GM12892 (cell line): Measurements from ENCODE around the gene TWF2.

Experiments used
- DNase-seq: peaks from one replicate; pipeline ENCODE4 v3.0.0; 2011; ENCODE audit not compliant: insufficient read length
- FAIRE-seq: peaks from 2 replicates; lab custom pipeline; 2011; peaks lifted over from hg19 to GRCh38; lab: Jason Lieb, UNC
- POLR2A ChIP-seq: IDR thresholded peaks from 2 replicates; pipeline ENCODE4 v1.6.1; 2011; ENCODE audit warnings: low read depth, low read length, control low read depth
- POLR2AphosphoS5 ChIP-seq: IDR thresholded peaks from 2 replicates; pipeline ENCODE4 v1.6.1; 2011; ENCODE audit warnings: low read depth, low read length, control low read depth
- TAF1 ChIP-seq: IDR thresholded peaks from 2 replicates; pipeline ENCODE4 v1.6.1; 2011; ENCODE audit warnings: low read depth, mild to moderate bottlenecking, control low read depth, low read length, borderline replicate concordance

Gene TWF2

GRCh38 chr3:52227117-52227516 is 11.8 kb downstream of the TWF2 start:
- TF ChIP-seq TAF1 (no peak), POLR2A (no peak), POLR2AphosphoS5 (no peak)
- FAIRE-seq = peak; percentile 27
- DNase-seq = no peak

GRCh38 chr3:52226229-52226817 is 12.6 kb downstream of the TWF2 start:
- TF ChIP-seq POLR2A (no peak), POLR2AphosphoS5 (no peak), TAF1 (no peak)
- FAIRE-seq (peak; percentile 77), DNase-seq (no peak)

- FAIRE-seq = peak; percentile 98
- peak; percentile 69 for DNase-seq
- peak; percentile 67; the same call in 1 of the 2 replicates for TF ChIP-seq POLR2AphosphoS5
- TF ChIP-seq TAF1 = peak; percentile 47; the same call in 1 of the 2 replicates
- TF ChIP-seq POLR2A = peak; percentile 65
Measured at GRCh38 chr3:52225452-52226228, 13.3 kb downstream of the TWF2 start, which contains the start of gene TLR9. TLR9 (minus strand) TSS chr3:52225645; CDS start chr3:52225529, 116 bp downstream.

- DNase-seq = no peak
- TF ChIP-seq POLR2AphosphoS5 = no peak
- FAIRE-seq = no peak
Measured at GRCh38 chr3:52223449-52224408, 15.2 kb downstream of the TWF2 start.

GRCh38 chr3:52222319-52223221 is 16.4 kb downstream of the TWF2 start:
- DNase-seq (no peak), FAIRE-seq (no peak)
- TF ChIP-seq POLR2A (no peak), POLR2AphosphoS5 (no peak), TAF1 (no peak)

GRCh38 chr3:52221563-52222318 is 17.2 kb downstream of the TWF2 start:
- FAIRE-seq (no peak), DNase-seq (no peak)
- no peak for TF ChIP-seq TAF1
- TF ChIP-seq POLR2AphosphoS5 = no peak
- no peak for TF ChIP-seq POLR2A

GRCh38 chr3:52221141-52221562 is 17.8 kb downstream of the TWF2 start:
- DNase-seq = no peak
- TF ChIP-seq TAF1 (no peak), POLR2A (no peak), POLR2AphosphoS5 (no peak)

GRCh38 chr3:52220380-52221026 is 18.5 kb downstream of the TWF2 start:
- peak; percentile 98 for FAIRE-seq
- no peak for TF ChIP-seq POLR2AphosphoS5
- TF ChIP-seq TAF1 = no peak
- TF ChIP-seq POLR2A = no peak
- DNase-seq = peak; percentile 82

More at GRCh38 chr3:52221141-52221562, 17.8 kb downstream of the TWF2 start:
- FAIRE-seq = no peak

- DNase-seq (no peak), FAIRE-seq (no peak)
- TF ChIP-seq TAF1 (no peak), POLR2AphosphoS5 (no peak), POLR2A (no peak)
Measured at GRCh38 chr3:52218937-52219650, 19.9 kb downstream of the TWF2 start.
